ENCODE results near the gene SLF1. TPM values are rescaled to one million over a fixed set of nuclear protein-coding genes. Genes with fewer than 3 reads are reported as not detected.

The SLF1 gene
- polyA plus RNA-seq, 10 donors = 8.5 to 17.8 (median 12.6) TPM

- no peak for DNase-seq
Measured at GRCh38 chr5:94660506-94660905, 42.0 kb downstream of the SLF1 start.

GRCh38 chr5:94661086-94661485 lies 42.6 kb downstream of the SLF1 start:
- DNase-seq = no peak

DNA sequence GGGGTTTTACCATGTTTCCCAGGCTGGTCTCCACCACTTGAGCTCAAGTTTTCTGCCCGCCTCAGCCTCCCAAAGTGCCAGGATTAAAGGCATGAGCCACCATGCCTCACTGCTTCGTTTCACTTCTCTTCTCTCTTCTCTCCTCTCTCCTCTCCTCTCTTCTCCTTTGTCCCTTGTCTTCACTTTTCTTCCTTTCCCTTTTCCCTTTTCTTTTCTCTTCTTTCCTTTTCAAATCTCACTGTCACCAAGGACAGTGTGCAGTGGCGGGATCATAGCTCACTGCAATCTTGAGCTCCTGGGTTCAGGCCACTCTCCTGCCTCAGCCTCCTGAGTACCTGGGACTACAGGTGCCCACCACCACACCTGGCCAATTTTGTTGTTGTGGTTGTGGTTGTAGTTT lies 49.5 kb downstream of the SLF1 start:
- no peak for DNase-seq

- no peak for DNase-seq
Measured at GRCh38 chr5:94670726-94671125, 52.3 kb downstream of the SLF1 start.

DNA sequence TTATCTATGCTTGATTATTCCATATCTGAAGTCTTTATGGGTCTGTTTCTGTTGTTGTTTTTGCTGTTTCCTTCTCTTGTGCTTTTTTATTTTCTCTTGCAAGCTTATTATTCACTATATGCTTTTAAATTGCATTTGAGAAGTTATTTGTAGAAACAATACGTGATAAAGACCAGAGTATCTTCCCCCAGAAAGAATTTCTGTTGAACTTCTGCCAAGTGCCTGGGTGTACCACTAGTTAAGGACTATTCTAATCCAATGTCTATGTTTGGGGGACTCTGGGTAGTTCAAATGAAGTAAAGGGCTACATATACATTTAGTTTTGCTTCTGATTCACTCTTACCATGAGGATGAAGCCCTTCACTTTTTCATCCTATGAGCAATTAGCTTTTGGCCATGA lies 54.3 kb downstream of the SLF1 start:
- DNase-seq = no peak

DNA sequence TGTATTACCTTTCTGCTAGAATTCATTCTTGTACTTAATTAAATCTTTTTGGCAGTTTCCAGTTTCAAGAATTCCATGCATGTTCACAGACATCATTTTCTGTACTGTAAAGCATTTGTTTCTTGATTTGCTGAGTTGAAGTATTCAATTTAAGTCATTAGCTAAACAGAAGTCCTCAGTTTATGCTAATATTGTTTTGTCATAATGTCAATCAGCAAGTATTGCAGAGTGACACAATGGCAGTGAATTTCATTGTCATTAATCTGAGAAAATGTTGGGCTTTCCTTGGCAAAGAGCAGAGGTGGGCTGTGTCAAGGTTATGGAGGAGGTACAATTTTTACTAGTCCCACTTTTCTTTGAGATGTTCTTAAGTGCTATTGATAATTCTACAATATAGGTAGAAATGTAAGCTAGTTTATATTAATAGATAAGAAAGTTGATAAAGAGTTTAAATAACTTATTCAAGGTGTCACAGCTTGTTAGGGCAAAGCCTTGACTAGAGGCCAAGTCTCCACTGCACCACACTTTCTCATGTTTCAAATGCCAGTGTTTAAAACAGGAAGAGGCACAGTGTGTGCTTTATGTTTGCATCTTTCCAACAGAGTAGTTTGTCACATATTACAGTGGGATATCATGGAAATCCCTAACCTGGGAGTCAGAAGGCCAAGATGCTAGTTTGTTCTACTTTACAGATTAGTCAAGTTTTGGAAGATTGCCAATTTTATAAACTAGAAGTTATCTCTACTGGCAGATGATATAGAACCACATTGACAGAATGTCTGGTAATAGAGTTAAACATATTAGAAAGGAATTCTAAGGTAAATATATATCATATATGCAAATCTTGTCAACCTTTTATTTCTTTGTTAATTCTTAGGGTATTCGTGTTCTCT lies 56.3 kb downstream of the SLF1 start:
- no peak for DNase-seq

- no peak for DNase-seq
Measured at GRCh38 chr5:94675965-94676618, 57.6 kb downstream of the SLF1 start.

GRCh38 chr5:94682814-94683520 lies 64.5 kb downstream of the SLF1 start:
- DNase-seq = peak in 1 of 3 donors; percentile 14

- DNase-seq = peak in 2 of 3 donors; percentile 24 to 56
Measured at GRCh38 chr5:94689908-94690307, 71.4 kb downstream of the SLF1 start.

DNA sequence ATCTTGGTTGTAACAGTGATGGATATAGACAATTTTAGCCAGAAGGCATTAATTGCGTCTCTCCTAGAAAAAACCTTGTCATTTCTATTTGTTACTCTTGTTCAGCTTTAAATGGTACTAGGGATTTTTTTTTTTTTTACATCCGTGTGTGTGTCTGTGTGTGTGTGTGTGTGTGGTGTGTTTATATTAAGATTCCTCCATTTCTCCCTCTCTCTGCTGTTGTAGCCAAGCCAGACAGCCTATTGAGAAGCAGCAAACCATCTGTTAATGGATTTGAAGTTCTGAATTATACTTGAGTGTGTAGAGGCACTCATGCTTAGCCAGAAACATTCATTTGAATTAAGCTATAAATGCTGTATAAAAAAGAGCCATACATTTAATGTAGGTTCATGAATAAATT lies 72.3 kb downstream of the SLF1 start:
- peak in 1 of 3 donors; percentile 6 for DNase-seq

DNA sequence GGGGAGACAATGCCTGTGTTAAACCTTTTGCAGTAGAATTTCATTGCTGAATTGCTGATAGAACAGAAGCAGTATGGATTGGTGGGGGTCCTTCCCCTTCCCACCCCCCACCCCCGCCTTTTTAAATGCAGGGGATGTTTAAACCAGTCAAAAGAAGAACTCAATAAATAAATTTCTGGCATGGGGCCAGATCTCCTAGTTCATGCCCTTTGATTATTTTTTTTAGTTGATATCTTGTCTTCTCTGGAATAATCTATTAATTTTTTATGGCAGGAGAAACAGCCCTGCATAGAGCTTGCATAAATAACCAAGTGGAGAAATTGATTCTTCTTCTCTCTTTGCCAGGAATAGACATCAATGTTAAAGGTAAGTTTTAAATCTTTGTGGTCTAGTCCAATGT lies 72.8 kb downstream of the SLF1 start:
- no peak for DNase-seq

GRCh38 chr5:94691949-94692348 lies 73.5 kb downstream of the SLF1 start:
- peak in 2 of 3 donors; percentile 38 to 58 for DNase-seq

GRCh38 chr5:94692581-94692980 lies 74.1 kb downstream of the SLF1 start:
- DNase-seq = no peak

DNA sequence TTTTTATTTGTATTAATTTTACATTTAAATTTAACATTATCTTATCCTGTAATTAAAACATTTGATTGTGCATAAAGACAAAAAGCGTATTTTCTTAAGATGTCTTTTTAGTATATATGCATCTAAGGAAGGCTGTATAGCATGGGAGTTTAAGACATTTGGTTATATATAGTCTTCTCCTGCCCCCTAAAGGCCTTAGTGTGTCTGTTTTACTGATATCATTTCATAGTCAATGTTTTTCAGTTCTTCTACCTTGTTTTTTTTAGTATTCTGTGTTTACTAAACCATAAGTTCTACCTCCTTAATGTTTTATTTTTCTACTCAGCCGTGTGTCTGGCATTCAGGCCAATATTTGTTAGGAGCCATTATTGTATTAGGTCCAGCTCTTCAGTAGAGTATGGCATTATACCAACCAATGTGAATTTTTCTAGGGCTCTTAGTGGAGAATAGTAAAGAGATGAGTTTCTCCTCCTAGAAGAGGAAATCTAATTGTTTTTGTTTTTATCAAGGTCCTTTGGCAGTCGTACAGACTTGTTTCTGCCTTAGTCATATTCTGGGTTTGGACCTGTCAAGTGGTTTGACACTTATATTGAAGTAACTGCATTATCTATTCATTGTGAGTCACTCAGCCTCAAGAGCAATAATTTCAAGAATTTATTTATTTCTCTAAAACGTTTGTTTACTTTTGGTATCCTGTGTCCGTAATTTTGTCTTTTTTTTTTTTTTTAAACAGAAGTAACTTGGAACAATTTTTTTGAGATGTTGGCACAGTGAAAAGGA lies 74.8 kb downstream of the SLF1 start:
- DNase-seq = peak; percentile 41 to 66 (median 50)

- DNase-seq = no peak
Measured at GRCh38 chr5:94693845-94694370, 75.4 kb downstream of the SLF1 start.

DNA sequence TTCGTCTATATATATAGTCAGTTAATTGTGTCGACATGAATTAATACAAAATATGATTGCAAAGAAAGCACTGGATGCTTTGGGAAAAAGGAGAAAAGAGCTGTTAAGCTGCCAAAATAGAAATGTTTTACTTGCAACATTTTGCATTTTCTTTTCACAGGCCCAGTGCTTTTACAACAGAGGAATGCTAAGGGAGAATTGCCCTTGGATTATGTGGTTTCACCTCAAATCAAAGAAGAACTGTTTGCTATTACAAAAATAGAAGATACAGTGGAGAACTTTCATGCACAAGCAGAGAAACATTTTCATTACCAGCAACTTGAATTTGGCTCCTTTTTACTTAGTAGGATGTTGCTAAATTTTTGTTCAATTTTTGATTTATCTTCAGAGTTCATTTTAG lies 76.2 kb downstream of the SLF1 start:
- no peak for DNase-seq

DNA sequence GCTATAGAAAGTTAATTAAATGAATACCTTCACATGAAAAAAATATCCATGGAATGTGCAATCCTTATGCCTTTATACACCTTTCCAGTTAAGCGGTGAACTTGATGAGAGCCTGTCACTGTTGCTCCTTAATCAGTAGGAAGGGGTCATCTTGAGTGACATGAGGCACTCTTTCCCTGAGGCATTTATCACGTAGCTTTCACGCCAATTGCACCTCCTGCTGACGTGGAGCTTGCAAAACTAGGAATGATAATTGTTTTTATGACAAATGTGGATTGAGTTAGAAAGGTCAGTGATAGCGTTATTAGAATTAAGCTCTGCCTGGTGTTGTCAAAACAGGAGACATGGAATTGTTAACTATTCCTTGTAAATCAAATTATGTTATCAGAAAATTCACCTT lies 79.7 kb downstream of the SLF1 start:
- no peak for DNase-seq

DNA sequence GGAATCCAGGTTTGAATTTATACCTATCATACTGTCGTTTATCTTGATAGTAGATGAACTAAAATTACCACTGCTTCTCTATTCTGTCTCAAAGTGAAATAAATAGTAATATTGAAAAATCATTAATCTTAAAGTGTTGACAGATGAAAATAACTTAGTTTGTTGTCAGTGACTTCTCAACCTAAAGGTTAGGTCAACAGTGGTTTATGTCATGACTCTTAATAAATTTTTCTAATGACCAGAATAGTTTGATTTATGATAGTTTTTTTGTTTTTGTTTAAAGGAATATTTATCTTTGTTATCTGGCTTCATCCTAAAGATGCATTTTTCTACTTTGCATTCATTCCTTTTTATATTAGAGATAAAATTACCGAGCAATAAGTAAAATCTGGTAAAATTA lies 81.1 kb downstream of the SLF1 start:
- no peak for DNase-seq

GRCh38 chr5:94700592-94700991 lies 82.1 kb downstream of the SLF1 start:
- DNase-seq = no peak

GRCh38 chr5:94702729-94703128 lies 84.3 kb downstream of the SLF1 start:
- DNase-seq = no peak

DNA sequence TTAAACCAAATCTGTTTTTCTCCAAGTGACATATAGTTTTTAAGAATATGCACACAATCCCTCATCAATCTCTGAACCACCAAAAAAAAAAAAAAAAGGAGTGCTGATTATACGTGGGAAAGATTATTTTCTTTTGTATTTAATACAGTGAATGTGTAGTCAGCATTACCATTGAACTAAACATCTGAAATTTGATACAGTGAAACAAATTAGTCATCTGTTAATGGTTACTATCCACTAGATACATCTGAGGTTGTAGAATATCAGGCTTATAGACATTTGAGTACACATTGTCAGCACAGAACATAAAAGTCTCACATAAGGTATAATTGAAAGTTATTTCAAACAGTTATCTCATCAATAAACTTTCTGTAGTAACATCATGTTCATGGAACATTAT lies 87.0 kb downstream of the SLF1 start:
- no peak for DNase-seq

- no peak for DNase-seq
Measured at GRCh38 chr5:94707359-94707758, 88.9 kb downstream of the SLF1 start.
